Measurements from ENCODE around the gene MET. TPM values are rescaled to one million over a fixed set of nuclear protein-coding genes. Genes with fewer than 3 reads are reported as not detected.

The MET gene
- total RNA-seq, 6 donors from 2014 or later = 32.4 to 114 (median 82.2) TPM

- H3K27me3 ChIP-seq = no peaks in the 10 kb centered on the region
- DNase-seq (no peak), ATAC-seq (ENCODE audit: low FRiP score in 2 of 2) (no peak)
- H3K36me3 ChIP-seq = no peaks in the 10 kb centered on the region
- H3K4me1 ChIP-seq = peaks cover 0 to 34% (median 9%) of the 10 kb centered on the region in 4 donors
- H3K4me3 ChIP-seq = no peak overlapping the region
- H3K27ac ChIP-seq = peak overlapping the region in 1 of 4 donors; percentile 41
- WGBS, 2 donors = 79 to 81% methylated on average over 4 of the region's 4 CpGs
- no peak for TF ChIP-seq POLR2A (IDR thresholded peaks at IDR 0.05)
- TF ChIP-seq EP300 (IDR thresholded peaks at IDR 0.05) = no peak
- TF ChIP-seq POLR2AphosphoS5 (IDR thresholded peaks at IDR 0.05) = no peak
- no peaks in the 10 kb centered on the region for H3K9me3 ChIP-seq
These were observed 37.3 kb downstream of the MET start for GRCh38 chr7:116709336-116709735.

GRCh38 chr7:116710764-116711452 lies 38.9 kb downstream of the MET start:
- ATAC-seq (ENCODE audit: low FRiP score in 2 of 2) (peak; percentile 55 to 80), DNase-seq (no peak)
- H3K9me3 ChIP-seq = no peaks in the 10 kb centered on the region
- no peaks in the 10 kb centered on the region for H3K27me3 ChIP-seq
- peak overlapping the region in 2 of 4 donors; percentile 6 to 41 for H3K27ac ChIP-seq
- H3K4me3 ChIP-seq = no peak overlapping the region
- H3K36me3 ChIP-seq = no peaks in the 10 kb centered on the region
- no peak for TF ChIP-seq CTCF (IDR thresholded peaks at IDR 0.05)
- peak in 1 of 4 donors; percentile 79 for TF ChIP-seq EP300 (IDR thresholded peaks at IDR 0.05)
- 41 to 46% methylated on average over 3 of the region's 3 CpGs for WGBS, 2 donors
- H3K4me1 ChIP-seq = peaks cover 0 to 31% (median 9%) of the 10 kb centered on the region in 4 donors

GRCh38 chr7:116711790-116712189 lies 39.8 kb downstream of the MET start:
- peaks cover 5 to 33% (median 7%) of the 10 kb centered on the region in 4 donors for H3K4me1 ChIP-seq
- H3K27me3 ChIP-seq = no peaks in the 10 kb centered on the region
- no peaks in the 10 kb centered on the region for H3K36me3 ChIP-seq
- ATAC-seq (ENCODE audit: low FRiP score in 2 of 2) (no peak), DNase-seq (no peak)
- WGBS, 2 donors = 58 to 60% methylated on average over 4 of the region's 4 CpGs
- no peak overlapping the region for H3K4me3 ChIP-seq
- peak overlapping the region in 2 of 4 donors; percentile 37 to 40 for H3K27ac ChIP-seq
- no peak for TF ChIP-seq CTCF (IDR thresholded peaks at IDR 0.05)
- no peak for TF ChIP-seq POLR2A (IDR thresholded peaks at IDR 0.05)
- TF ChIP-seq EP300 (IDR thresholded peaks at IDR 0.05) = no peak
- TF ChIP-seq POLR2AphosphoS5 (IDR thresholded peaks at IDR 0.05) = no peak
- no peaks in the 10 kb centered on the region for H3K9me3 ChIP-seq

- no peaks in the 10 kb centered on the region for H3K9me3 ChIP-seq
- ATAC-seq (ENCODE audit: low FRiP score in 2 of 2) = no peak
These were observed 41.5 kb downstream of the MET start for GRCh38 chr7:116713500-116713899.

GRCh38 chr7:116713918-116714317 lies 41.9 kb downstream of the MET start:
- H3K36me3 ChIP-seq = no peaks in the 10 kb centered on the region
- no peak overlapping the region for H3K27ac ChIP-seq
- no peak for DNase-seq
- ATAC-seq (ENCODE audit: low FRiP score in 2 of 2) = no peak
- H3K4me3 ChIP-seq = no peak overlapping the region
- H3K9me3 ChIP-seq = no peaks in the 10 kb centered on the region
- H3K27me3 ChIP-seq = no peaks in the 10 kb centered on the region
- H3K4me1 ChIP-seq = peaks cover 7 to 21% (median 9%) of the 10 kb centered on the region in 4 donors
- no peak for TF ChIP-seq EP300 (IDR thresholded peaks at IDR 0.05)
- no peak for TF ChIP-seq CTCF (IDR thresholded peaks at IDR 0.05)
- TF ChIP-seq POLR2AphosphoS5 (IDR thresholded peaks at IDR 0.05) = no peak
- no peak for TF ChIP-seq POLR2A (IDR thresholded peaks at IDR 0.05)

More at GRCh38 chr7:116713500-116713899, 41.5 kb downstream of the MET start:
- TF ChIP-seq POLR2AphosphoS5 (IDR thresholded peaks at IDR 0.05) = no peak
- no peak for TF ChIP-seq CTCF (IDR thresholded peaks at IDR 0.05)
- H3K4me1 ChIP-seq = peaks cover 7 to 21% (median 9%) of the 10 kb centered on the region in 4 donors
- whole genome bisulfite sequencing, 2 donors = 65 to 89% methylated on average over 4 of the region's 4 CpGs
- H3K27ac ChIP-seq = no peak overlapping the region
- H3K36me3 ChIP-seq = no peaks in the 10 kb centered on the region
- H3K4me3 ChIP-seq = no peak overlapping the region
- DNase-seq = no peak
- H3K27me3 ChIP-seq = no peaks in the 10 kb centered on the region
